T-helper 2 cell (primary cell): Measurements from ENCODE around the gene GNA12.
A peak's percentile ranks its signal among the peaks of the same experiment; 100 is the strongest.

Source experiments
- DNase-seq, 5 experiments: peaks; one replicate each; pipeline versions ENCODE4 v3.0.0 to v3.0.0-alpha.2; 2012 to 2022

The GNA12 gene

DNA sequence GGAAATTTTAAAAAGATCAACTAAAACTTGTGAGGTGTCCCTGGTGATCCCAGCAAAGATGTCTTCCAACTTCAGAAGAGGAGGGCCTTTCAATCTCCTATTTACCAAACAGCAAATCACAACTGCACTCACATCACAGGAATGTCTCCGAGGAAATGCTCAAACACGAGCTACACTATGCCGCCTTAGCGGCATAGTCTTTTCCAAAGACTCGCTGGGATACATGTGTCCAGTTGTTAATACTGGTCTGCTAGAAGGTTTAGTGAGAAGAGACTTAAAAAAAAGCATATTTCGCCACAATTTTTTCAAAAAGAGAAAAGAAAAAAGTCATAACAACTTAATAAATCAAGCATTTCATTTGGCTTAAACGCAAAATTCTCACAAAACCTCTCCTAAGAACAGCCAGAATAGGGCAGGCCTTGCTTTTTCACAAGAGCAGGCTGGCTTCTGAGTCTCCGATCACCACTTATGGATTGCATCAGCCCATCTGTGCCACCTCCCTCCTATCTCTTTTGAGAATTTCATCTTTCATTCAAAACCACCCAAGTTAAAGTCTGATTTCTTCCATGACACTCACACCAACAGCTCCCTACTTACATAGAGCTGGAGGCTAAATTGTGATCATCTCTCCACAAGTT, 66.1 kb downstream of the GNA12 start:
- DNase-seq, result no peak

DNA sequence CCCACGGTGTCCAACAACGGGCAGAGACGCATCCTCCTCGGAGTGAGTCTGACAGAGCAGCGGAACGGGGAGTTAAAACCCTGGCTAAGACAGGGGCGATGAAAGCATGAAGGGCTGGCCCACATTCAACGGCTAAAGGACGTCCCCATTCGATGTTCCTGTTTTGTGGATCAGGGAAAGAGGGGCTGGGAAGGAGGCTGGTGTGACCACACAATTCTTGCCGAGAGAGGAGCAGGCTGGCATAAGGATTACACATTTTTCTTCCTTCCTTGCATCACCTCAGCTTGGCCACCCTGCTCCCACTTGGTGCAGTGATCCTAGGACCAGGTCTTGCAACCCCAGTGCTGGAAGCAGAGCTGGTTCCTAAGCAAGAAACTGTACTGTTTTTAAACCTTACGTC, 67.7 kb downstream of the GNA12 start:
- no peak for DNase-seq

DNA sequence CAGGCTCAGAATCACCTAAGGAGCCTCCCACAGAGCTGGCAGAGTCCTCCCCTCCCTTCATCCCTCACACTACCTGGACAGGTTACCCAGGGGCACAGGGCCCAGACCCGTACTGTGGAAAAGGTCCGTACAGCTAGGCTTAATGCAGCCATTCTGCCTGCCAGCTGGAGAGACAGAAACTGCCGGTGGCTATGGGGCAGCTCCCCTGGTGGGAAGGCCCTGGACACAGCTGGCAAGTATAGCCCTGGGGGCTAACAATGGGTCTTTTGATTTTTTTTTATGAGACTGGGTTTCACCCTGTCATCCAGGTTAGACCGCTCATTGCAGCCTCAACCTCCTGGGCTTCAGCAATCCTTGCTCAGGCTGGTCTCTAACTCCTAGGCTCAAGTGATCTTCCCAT, 68.3 kb downstream of the GNA12 start:
- DNase-seq, result no peak

DNA sequence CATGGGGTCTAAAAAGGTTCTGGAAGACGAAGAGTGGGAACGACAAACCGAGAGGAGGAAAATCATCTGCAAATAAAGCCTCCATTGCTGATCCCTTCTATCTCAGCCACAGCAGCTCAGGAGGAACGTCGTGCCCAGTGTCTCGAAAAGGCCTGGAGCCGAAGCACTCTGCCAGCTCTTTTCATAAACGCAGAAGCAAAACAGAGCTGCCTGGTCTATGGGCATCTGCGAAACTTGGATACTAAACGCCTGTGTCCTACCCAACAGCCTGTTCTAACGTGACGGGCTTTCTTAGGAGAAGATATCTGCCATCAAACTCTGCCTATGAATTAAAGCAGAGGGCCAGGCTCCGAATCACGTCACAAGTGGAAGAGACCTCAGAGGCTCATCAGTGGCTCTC, 68.7 kb downstream of the GNA12 start:
- no peak for DNase-seq

DNA sequence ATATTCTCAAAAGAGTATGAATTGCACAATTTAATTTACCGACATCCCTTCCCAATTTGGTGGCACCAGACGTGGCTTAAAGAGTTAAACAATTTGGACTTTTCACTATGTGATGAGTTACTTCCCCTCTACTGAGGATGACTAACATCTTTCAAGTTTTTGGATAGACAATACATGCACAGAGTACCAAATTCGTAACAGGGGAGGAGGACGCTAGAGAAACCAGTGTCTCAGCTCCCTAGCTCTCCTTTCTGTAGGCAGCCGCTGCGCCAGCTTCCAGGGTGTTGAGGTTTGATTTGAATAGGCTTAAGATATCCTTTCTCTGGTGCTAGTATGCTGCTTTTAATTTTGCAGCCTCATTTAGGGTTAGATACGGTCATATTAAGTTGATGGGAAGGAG, 69.2 kb downstream of the GNA12 start:
- no peak for DNase-seq

DNA sequence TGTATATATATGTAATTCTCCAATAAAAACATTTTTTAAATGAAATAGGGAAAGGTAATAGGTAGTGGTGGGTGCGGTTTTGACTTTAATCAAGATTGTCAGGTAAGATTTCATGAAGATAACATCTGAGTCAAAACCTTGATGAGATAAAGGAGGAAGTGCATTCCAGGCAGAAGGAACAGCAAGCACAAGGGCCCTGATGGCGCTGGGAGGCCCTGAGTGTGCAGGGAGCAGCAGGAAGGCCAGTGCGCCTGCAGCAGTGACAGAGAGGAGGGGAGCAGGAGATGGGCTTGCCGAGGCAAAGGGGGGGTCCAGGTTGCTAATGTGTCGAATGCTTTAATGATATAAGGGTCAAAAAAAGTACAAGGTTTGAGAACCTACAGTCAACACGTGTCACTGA, 69.8 kb downstream of the GNA12 start:
- no peak for DNase-seq

DNA sequence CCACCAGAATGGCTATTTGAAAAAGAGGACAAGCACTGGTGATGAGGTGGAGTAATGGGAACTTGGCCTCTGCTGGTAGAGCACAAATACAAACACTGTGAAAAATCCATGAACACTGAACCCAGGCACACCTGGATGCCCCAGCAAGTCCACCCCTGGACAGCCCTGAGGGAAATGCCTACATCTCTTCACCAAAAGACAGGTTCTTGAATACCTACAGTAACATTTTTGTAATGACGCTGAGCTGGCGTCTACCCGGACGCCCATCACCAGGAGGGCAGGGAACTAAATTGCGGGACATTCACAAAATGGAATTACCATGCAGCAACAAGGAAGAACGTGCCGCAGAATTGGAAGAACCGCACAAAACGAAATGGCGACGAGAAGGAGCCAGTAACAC, 70.5 kb downstream of the GNA12 start:
- DNase-seq, result no peak

DNA sequence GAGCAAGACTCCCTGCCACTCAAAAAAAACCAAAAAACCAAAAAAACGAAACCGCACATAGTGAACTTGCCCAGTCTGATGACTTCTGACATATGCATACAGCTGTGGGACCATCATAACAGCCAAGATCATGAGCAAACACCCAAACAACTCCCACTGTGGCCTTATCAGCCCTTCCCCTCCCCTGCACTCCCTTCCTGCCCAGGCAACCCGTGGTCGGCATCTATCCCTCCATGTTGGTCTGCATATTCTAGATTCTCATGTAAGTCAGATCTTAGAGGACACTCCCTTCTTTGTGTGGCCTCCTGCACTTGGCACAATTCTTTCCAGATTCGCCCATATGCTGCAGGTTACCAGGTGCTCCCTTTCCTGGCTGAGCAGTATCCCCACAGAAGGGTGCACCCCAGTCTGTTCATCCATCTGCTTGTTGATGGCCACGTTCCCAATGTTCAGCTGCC, 72.8 kb downstream of the GNA12 start:
- DNase-seq, result no peak

DNA sequence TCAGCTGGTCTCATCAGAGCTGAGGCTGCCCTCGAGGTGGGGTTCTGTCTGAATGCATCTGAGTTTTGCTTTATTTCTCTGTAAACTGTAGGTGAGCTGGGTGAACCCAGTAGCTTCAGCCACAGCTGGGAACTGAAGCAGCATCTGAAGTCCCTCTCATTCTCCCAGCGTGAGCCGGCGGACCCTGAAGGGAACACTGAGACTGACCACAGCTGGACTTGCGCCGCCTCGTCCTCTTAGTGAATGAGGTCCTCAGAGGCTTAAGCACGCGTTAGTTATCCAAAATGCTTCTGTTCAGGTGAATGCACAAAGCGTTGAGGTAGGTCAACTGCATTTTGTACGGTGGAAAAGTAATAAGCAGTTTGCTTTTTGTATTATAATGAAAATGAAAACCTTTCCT, 79.5 kb downstream of the GNA12 start:
- DNase-seq, result no peak

DNA sequence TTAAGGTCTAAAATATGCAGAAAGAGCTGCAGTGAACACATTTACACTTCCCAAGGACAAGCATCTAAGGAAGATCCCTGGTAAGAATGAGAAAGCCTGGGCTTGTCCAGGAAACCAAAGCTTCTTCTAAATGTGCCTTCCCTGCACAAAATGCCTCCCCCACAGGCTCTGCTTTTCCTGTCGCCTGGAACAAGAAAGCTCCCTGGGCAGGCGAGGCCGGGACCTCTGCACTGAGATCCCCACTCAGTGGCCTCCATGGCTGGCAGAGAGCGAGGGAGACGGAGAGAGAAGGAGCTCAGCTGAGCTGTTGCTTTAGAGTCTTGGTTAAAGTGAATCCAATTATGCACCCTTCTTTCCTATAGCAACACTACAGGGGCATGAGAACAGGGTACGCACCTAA, 80.5 kb downstream of the GNA12 start:
- DNase-seq, result no peak

DNA sequence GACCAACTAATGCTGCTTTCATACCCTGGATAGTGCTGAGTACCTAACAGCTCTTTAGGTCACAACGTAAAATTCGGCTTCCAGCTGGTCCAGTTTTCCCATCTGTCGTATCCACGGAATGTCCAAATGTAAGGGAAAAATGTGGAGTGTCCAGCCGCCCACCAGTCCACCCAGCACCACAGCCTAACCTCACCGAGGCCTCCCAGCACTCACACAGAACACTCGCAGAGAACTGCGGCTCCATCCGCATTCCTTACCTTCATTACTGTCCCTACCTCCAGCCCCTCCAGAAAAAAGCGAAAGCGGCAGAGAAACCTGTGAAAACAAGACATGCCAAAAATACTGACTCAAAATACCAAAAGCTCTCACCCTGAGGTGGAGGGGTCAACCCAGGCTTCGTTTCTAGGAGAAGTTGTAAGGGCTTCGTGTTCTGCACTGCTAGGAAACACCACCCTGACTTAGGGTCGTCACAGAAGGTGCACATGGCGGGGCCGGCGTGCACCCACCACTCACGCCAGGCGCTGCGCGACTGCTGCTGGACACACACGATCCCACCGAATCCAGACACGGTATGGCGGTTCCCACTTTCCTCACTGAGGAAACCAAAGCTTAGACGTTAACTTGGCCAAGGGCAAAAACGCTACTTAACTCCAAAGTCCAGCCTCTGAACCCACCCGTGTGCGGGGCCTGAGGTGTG, 82.2 kb downstream of the GNA12 start:
- DNase-seq, result no peak

DNA sequence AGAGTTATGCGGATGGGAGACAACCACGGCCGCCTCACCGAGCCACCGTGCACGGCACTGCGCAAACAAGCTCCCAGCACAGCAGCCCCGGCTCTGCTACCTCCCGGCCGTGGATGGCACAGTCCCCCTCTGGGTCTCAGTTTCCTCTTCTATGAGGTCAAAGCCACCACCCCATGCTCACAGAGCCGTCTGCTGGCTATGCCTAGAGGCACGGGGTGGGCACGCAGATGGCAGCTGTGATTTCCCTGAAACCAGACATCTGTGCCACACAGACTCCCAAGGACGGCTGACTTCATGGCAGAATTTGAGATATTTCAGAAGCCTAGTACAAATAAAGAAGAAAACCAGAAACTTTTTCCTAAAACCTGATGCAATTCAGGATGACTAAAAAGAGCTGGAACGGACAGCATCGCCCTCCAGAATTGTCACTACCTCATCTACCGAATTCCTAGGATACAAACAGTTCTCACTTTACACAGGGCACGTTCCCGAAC, 82.9 kb downstream of the GNA12 start:
- DNase-seq, result no peak

DNA sequence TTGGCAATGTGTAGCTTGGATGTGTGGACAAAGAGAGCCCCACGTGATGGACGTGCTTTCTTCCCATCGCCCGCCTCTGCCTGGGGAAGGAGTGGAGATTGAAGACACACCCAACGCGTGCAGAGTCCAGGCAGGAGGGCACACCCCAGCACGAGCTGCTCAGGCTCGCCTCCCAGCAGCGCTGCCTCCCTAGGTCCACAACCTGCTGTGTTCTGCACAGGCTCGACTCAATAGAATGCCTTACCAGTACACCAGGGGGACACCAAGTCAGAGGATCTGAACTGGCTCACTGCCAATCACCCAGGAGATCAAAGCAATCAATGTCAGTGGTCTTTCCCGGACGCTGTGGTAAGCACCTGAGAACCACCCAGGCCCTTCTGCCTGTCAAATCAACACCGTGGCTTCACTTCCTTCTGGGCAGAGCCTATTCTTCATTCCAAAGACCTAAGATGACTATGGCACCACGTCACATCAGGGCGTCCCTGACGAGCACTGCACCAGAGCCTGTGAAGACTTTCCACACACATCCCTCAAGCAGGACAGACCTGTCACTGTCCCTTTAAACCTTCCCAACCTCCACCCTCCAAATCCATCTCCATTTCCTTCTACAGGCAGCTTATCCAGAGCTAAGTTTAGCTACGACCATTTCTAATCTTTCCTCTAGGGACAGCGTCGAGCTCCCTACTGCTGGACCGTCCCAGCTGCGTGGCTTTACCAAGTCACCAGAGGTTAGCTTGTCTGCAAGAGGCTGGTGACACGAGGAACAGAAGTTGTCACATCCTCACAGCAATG, 83.8 kb downstream of the GNA12 start:
- peak in 2 of 5 experiments; percentile 14 to 35 for DNase-seq

DNA sequence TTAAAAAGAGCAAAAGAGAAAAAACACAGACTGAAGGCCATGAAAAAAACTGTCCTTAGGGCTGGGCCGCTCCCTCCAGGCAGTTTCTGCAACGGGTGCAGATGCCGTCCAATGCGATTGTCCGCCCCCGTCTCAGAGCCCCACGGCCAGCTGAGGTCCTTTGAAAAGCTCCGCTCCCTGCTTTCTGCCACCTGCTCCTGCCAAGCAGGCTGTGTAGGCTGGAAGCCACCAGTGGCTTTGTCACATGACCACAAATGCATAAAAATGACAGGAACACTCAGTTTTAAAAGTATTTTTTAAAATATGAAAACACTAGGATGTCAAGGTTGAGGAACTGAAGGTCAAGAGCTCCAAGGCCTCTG, 84.4 kb downstream of the GNA12 start:
- DNase-seq, result no peak

DNA sequence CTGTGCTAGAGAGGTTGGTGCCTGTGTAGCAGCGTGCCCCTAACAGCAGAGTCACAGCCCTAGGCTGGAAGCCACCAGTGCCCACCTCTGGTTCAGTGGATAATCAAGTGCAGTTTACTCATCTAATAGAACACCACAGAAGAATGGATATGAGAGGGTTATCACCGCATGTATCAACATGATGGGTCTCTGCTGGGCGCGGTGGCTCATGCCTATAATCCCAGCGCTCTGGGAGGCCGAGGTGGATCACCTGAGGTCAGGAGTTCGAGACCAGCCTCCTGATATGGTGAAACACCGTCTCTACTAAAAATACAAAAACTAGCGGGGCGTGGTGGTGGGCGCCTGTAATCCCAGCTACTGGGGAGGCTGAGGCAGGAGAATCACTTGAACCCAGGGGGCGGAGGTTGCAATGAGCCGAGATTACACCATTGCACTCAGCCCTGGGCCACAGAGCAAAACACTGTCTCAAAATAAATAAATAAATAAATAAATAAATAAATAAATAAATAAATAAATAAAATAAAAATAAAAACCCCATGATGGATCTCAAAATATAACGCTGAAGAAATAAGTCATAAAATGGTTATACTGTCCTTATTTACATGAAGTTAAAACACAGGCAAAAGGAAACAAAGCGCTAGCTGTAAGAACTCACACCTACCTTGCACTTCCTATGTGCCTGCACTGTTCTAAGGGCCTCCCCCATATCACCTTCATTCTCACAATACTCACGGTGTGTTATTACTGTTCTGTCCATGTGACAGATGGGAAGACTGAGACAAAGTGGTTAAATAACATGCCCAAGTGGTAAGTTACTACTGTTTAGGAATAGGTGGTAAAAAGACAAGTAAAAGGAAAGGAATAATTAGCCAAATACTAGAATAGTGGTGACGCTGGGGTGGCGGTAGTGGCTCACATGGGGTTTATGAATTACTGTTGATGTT, 85.2 kb downstream of the GNA12 start:
- DNase-seq, result peak in 1 of 5 experiments; percentile 30

DNA sequence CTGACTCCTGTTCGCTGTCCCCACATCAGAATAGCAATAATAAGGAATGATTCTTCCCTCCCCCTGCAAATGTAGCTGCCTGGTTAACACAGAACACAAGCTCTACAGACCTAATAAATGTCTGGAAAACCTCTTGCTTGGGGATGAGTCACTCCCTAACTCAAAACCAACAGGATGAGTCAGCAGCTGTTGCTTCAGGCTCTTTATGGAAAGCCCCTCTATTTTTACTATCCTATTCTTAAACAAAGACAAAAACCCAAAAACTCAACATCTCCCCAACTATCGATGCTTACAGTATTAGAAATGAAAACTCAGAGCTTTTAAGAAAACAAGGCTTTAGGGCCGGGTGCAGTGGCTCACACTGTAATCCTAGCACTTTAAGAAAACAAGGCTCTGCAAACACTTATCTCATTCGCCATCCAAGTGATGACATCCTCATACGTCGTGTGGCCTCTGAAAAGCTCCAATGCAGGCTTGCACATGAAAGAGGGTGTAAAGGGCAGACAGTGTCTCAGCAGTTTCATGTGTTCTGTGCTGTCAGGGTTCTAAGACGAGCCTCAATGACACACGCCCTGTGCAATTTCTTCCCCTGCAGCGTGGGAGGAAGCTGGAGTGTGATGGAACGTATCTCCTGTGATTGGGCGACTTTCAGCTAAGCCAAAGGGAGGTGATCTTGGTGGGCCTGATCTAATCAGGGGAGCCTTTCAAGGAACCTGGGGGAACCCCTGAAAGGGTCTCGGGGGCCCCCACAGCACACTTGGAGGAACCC, 86.0 kb downstream of the GNA12 start:
- peak in 2 of 5 experiments; percentile 64 to 94 for DNase-seq

DNA sequence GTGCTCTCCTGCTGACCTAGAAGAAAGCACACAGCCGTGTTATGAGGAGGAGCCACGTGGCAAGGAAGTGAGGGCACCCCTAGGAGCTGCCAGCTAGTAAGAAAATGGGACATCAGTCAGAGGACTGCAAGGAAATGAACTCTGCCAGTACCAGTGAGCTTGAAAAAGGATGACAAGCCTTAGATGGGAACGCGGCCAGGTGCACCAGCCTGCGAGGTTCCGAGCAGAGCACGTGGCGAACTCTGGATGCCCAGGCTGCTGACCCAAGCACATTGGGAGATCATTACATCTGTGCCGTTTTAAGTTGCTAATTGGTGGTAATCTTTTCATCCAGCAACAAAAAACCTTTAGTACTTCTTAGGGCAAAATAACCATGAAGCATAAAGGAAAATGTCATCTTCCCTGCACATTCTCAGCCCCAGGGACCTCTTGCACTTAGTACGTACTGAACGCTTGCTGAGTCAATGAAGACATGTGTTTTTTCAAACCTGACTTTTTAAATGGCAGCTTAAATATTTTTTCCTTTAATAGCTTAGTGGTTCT, 86.7 kb downstream of the GNA12 start:
- DNase-seq, result no peak

DNA sequence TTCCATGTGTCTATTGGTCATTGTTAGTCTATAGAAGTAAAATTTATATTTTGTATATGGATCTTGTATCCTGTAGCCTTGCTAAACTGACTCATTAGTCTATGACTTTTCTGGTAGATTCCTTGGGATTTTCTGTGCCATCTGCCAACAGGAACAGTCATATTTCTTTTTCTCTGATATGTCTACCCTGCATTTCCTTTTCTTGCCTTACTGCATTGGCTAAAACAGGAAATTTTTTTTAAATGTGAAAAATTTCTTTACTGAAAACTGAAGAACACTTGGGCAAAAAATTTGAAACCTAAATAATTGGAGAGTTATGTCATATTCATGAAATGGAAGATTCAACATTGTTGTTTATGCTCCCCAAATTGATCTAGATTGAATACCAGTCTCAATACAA, 88.6 kb downstream of the GNA12 start:
- DNase-seq, result no peak

DNA sequence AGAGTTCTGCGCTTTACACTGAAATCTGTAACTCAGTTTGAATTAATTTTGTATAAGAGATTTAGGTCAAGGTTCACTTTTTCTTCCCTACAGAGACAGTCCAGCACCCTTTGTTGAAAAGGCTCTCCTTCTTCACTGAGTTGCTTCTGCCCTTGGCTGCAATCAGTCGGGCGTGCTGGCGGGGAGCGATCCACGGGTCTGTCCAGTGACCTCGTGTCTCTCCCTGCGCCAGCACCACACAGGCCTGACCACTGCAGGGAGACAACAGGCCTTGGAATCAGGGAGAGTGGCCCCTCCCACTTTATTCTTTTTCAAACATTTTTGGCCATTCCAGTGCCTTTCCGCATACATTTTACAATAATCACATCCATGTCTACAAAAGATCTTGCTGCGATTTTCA, 89.2 kb downstream of the GNA12 start:
- no peak for DNase-seq

DNA sequence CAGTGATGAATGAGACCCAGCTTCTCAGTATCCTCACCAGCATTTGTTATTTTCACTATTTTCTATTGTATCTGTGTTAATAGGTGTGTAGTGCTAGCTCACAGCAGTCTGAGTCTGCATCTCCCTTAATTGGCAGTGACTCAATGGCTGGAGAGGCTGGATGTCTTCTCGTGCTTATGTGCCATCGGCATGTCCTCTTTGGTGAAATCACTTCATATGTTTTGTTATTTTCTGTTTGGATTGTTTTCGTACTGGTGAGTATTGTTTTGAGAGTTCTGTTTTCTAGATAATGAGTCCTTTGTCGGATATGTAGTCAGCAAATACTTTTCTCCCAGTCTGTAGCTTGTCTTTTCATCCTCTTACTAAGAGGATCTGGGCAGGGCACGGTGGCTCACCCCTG, 90.0 kb downstream of the GNA12 start:
- no peak for DNase-seq

DNA sequence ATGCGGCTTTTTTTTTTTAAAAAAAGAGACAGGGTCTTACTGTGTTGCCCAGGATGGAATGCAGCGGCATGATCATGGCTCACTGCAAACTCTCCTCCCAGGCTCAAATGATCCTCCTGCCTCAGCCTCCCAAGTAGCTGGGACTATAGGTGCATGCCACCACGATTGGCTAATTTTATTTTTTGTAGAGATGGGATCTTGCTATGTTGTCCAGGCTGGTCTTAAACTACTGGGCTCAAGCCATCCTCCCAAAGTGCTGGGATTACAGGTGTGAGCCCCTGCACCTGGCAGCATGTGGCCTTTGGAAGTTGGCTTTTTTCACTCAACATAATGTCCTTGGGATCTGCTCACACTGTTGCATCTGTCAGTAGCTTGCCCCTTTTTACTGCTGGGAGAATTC, 91.0 kb downstream of the GNA12 start:
- no peak for DNase-seq

DNA sequence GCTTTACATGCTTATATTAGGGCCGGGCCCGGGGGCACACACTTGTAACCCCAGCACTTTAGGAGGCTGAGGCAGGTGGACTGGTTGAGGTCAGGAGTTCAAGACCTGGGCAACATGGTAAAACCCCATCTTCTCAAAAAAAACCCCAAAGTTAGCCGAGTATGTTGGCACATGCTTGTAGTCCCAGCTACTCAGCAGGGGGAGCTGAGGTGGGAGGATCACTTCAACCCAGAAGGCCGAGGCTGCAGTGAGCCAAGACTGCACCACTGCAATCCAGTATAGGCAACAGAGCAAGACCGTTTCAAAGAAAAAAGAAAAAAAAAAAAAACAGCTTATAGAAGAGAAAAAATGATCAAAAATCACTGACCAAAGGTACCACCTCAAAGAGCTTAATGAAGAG, 93.0 kb downstream of the GNA12 start:
- DNase-seq, result no peak
